Choroid plexus epithelial cell (primary cell): ENCODE data around the gene OXSM.

Experiments used
- DNase-seq: peaks from one replicate; pipeline ENCODE4 v3.0.0-alpha.2; 2010; ENCODE audit warnings: low read depth
- H3K4me3 ChIP-seq: 2 replicates; pipeline ENCODE4 v1.5.1; 2011; ENCODE audit warnings: low read depth, mild to moderate bottlenecking, control low read depth, low read length, moderate library complexity
- TF ChIP-seq, protein P1 (sequence below): conservative IDR thresholded peaks from 2 replicates; pipeline ENCODE4 v1.5.1; 2011; ENCODE audit warnings: low read depth, mild to moderate bottlenecking, control low read depth, inconsistent platforms, low read length, moderate library complexity

The OXSM gene

DNA sequence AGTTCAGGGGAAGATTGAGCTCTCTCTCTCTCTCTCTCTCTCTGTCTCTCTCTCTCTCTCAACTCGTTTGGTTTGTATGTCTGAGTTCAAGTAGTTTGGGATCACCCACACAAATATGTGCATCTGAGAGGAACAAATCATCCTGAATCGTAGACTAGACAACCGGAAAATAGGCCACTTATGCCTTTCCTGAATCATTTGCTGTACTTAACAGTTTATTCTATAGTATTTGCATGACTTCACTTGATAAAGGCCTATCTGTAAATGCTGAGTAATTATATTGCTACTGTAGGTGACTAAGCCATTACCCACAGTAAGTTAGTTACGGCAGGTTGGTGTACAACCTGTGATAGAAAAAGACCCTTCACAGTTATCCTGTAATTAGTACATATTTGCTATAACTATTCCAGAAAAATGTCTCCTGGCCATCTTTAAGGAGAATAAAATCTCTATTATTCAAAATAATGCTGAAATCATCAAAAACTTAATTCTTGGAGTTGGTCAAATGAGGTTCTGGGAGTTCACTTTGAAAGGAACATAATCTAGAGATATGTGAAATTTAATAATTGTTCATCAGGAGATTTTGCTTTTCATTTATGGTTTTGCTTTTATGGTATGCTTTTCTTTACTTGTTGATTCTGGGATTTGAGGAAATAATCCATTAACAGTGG is 31.1 kb downstream of the OXSM start:
- DNase-seq = no peak
- TF ChIP-seq, protein P1, sequence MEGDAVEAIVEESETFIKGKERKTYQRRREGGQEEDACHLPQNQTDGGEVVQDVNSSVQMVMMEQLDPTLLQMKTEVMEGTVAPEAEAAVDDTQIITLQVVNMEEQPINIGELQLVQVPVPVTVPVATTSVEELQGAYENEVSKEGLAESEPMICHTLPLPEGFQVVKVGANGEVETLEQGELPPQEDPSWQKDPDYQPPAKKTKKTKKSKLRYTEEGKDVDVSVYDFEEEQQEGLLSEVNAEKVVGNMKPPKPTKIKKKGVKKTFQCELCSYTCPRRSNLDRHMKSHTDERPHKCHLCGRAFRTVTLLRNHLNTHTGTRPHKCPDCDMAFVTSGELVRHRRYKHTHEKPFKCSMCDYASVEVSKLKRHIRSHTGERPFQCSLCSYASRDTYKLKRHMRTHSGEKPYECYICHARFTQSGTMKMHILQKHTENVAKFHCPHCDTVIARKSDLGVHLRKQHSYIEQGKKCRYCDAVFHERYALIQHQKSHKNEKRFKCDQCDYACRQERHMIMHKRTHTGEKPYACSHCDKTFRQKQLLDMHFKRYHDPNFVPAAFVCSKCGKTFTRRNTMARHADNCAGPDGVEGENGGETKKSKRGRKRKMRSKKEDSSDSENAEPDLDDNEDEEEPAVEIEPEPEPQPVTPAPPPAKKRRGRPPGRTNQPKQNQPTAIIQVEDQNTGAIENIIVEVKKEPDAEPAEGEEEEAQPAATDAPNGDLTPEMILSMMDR = no peak
- H3K4me3 ChIP-seq = no peak overlapping the region

DNA sequence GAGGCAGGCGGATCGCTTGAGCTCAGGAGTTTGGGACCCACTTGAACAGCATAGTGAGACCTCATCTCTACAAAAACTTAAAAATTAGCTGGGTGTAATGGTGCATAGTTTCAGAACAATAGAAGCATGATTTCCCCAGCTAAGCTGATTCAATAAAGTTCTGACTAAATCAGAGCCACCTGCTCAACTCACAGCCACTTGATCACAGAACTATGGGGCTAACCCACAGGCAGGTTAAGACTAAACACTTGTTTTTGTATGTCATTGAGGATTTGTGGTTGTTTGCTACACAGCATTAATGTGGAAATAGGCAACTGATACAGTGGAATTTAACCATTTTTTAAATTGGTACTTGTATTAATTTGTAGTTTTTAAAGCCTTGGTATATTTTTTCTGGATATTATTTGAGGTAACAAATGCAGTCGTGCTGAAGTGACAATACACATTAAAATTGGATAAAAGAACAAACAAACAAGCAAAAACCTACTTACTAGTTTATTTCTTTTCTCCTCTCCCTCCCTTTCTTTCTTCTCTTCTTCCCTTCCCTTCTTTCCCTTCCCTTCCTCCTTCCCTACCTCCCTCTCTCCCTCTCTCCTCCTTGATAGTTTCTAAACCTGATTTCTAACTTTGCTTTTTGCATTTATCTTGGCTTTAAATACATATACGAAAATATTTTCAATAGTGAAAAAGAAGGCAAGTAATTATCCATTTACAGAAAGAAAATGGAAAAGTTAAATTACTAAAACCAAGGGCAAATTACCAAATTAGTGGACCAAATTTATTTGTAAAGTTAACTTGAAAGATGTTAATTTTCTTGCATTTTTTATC is 32.1 kb downstream of the OXSM start:
- TF ChIP-seq, protein P1 = no peak
- H3K4me3 ChIP-seq = no peak overlapping the region
- DNase-seq = no peak

DNA sequence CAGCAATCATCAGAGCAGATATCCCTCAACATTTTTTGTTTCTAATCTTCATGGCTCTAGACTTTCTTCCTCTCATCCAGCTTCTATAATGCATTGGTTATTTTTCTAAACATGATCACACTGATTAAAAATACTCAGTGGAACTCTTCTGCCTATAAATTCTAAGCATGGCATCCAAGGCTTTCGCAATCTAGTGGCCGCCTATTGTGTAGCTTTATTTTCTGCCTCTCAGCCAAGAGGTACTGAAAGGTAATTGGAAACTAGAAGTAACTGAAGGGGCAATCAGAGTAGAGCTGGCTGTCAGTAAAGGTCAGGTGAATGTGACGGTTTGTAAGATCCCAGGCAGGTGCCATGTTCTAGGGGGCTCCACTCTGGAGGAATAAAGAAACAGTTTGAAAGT is 33.4 kb downstream of the OXSM start:
- DNase-seq = no peak
- TF ChIP-seq, protein P1 = no peak
- no peak overlapping the region for H3K4me3 ChIP-seq

DNA sequence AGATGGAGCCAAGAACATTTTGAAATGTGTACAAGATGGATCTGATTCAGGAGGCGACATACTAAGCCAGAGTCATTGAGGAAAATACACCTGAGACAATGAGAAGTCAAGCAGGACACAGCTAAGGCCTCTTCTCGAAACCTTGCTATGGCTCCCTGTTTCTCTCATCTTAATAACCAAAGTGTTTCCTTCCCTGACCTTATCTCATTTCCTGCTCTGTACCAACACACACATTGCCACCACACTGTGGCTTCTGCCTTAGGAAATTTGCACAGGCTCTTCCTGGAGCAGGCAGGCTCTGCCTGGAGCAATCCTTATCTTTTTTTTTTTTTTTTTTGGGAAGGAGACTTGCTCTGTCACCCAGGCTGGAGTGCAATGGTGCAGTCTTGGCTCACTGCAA is 36.6 kb downstream of the OXSM start:
- TF ChIP-seq, protein P1 = no peak
- DNase-seq = no peak
- no peak overlapping the region for H3K4me3 ChIP-seq

DNA sequence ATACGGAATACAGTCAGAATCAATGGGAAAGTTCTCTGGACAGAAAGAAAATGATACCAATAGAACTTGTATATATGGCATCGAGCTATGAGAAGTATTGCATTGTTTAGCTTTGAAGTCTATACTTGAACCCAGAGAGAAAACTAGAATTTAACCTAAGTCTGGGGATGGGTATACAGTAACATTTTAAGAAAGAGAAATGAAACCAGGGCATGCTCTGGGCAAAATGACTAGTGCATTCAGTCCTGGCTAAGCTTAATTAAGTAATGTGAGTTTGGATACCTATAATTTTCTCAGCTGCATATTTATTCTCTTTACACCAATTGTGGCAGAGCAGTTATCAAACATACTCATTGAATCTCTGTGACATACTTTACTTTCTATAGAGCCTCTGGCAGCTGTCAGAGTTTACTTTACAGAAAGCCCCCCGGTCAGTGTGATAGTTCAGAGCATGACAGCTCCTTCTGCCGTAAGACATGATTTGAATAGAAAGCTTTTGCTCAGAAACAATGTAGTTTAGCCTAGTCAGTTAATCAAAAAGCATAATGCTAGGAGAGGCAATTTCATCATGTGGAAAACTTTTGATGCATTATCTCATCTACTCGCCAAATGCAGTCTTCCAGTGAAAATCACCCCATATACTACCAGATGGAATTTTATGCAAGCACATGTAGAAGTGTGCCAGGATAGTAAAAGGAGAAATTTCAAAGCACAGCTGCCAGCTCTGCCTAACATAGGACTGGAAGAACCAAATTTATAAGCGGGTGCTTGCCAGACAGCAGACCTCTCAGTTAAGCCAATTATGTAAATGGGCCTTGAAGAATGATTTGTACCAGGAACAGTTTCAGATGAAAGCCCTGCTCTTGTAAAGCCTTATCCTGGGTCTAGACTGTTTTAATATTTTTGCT is 40.7 kb downstream of the OXSM start:
- no peak for DNase-seq
- TF ChIP-seq, protein P1 = no peak
- no peak overlapping the region for H3K4me3 ChIP-seq

DNA sequence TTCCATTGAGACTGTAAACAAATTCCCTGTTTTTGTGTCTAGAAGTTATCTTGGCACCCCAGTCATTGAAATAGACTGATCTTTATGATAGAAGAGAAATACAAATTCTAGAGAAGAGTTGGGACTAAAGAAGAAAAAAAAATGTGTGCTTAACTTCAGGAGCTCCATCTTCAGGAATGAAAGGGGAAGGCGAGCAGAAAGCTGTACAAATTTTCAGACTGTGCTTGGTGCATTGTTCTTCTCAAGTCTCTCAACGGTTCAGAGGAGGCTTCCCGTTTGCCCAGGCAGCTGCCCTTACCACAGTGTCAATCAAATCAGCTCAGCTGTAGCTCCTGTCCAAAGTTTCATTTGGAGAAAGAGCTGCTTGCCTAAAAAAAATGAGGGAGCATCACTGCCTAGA is 41.7 kb downstream of the OXSM start:
- peak; percentile 75 for DNase-seq
- TF ChIP-seq, protein P1 = peak; percentile 70
- no peak overlapping the region for H3K4me3 ChIP-seq
